ENCODE data around the gene AEBP2.
A peak's percentile ranks its signal among the peaks of the same experiment; 100 is the strongest.
"Not testable (repeated sequence)": the region's sequence is repeated elsewhere in the genome, so short reads cannot be mapped to it uniquely, and the experiment has no call there.

The AEBP2 gene

GRCh38 chr12:19518209-19518608, 78.9 kb downstream of the AEBP2 start:
- peak; percentile 21 for FAIRE-seq

DNA sequence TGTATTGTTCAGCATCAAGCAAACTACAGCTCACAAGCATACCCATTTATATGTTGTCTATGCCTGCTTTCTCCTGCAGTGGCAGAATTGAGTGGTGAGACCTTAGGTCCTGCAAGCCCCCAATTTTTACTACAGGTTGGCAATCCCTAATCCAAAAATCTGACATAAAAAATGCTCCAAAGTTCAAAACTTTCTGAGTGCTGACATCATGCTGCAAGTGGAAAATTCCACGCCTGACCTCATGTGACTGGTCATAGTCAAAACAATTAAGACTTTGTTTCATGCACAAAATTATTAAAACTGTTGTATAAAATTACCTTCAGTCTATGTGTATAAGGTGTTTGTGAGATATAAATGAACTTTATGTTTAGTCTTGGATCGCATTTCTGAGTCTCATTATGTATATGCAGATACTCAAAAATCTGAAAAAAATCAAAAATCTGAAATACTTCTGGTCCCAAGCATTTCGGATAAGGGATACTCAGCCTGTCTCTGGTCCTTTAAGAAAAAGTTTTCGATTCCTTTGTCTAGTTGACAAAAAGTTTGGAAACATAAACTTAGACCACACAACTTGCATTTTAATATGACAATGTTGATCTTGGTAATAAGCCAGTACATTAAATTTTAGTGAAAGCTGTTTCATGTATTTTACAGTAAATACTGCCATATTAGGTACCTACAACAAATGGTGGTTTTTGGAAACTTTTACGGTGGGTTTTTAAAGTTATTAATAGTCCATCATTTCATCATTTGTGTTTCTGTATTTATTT, 81.5 kb downstream of the AEBP2 start:
- FAIRE-seq, result no peak

GRCh38 chr12:19525274-19525673, 86.0 kb downstream of the AEBP2 start:
- no peak for FAIRE-seq

DNA sequence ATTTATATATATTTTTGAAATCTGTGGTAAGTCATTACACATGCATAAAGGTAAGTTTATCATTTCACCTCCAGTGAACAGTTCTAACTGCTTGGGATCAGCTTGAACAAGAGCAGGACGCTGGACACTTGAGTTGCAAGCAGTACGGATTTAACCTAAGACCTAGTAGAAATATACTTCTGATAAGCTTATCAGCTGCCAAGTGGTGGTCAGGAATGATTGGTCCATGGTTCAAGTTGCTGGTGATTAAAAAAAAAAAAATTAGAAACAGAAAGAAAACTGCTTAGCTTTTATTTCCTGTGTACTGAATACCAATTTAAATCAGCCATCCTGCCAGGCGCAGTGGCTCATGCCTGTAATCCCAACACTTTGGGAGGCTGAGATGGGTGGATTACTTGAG, 88.6 kb downstream of the AEBP2 start:
- FAIRE-seq, result no peak

- FAIRE-seq, result no peak
These were observed 89.5 kb downstream of the AEBP2 start for GRCh38 chr12:19528750-19529149.

- no peak for FAIRE-seq
These were observed 90.8 kb downstream of the AEBP2 start for GRCh38 chr12:19529951-19530636.

- no peak for FAIRE-seq
These were observed 91.3 kb downstream of the AEBP2 start for GRCh38 chr12:19530637-19531023.

DNA sequence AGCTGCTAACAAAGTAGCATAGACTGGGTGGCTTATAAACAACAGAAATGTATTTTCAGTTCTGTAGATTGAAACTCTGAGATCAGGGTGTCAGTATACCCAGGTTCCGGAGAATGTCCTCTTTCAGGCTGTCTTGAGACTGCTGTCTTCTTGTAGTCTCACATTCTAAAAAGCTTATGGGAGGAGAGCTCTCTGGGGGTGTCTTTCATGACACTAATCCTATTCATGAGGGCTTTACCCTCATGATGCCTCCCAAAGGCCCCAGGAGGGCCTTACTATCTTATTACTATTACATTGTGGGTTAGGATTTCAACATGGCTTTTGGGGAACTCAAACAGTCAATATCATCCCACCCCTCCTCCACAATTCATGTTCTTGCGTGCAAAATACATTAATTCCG, 94.3 kb downstream of the AEBP2 start:
- no peak for FAIRE-seq

GRCh38 chr12:19539071-19539470, 99.8 kb downstream of the AEBP2 start:
- no peak for FAIRE-seq

DNA sequence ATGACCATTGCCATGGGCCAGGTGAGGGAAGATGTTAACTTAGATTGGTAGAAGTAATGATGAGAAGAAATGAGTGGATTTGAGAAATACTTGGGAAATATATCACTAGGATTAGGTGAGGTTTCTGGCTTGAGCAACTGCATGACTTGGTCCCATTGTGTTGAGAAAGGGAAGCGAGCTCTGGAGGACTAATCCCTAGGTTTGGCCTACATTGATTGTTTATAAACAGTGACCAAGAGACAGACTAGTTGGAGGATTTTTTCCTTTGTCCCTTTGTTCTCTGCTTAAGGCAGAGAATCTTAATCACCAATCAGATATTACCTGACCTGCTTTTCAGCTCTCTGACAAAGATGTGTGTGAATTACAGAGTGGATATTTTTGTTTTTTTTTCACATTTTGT, 100.5 kb downstream of the AEBP2 start:
- FAIRE-seq, result no peak

DNA sequence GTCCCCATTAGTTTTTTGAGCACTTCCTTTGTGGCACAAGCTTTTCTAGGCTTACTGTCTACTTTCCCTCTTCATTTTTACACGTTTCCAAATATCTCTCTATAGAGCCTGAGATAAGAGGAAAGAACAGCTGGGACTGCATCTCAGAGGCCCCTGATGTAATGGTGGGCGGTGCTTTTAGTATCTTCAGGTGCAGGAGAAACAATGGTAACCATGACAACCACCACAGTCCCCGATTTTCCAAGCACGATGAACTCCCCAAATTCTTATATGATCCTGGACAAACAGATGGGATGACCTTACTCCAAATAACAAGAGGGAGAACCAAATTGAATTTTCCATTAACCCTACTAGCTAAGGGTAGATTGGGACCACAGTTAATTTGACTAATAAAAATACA, 103.3 kb downstream of the AEBP2 start:
- no peak for FAIRE-seq

GRCh38 chr12:19544353-19544752, 105.1 kb downstream of the AEBP2 start:
- FAIRE-seq, result no peak

GRCh38 chr12:19545301-19545700, 106.0 kb downstream of the AEBP2 start:
- FAIRE-seq, result no peak

DNA sequence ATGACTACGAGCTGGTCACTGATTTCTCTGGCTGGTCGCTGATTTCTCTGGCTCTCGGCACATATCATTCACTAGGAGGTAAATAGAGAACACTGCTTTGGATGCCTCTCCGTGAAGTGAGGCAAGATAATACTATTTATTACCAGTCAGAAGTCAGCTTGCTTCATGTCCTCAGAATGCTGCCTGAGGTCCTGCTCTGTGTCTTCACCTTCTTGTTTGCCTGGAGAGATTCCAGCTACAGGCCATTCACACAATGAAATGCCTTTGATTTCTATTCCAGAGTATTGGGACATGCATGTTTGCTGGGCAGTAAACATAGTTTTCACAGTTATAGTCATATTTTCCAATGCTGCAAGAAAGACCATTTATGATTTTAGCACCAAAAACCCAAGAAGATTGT, 106.7 kb downstream of the AEBP2 start:
- FAIRE-seq, result no peak

- no peak for FAIRE-seq
These were observed 107.4 kb downstream of the AEBP2 start for GRCh38 chr12:19546611-19547162.

DNA sequence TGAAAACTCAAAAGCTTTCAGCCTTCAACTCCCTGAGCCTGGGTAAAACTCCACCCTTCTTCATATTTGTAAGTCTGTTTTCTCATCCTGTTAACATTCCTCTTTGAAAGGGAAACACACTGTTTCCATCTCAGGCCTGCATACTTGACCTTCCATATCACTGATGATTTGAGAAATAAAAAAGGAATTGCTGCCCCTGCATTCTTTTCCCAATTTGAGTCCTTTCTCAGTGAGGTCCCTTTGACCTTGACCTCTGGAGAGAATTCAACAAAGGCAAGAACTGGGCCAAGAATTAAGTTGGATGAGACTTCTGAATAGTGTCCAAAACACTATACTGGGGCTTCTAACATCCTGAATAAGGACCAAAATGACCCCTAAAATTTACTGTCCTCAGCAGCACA, 108.0 kb downstream of the AEBP2 start:
- no peak for FAIRE-seq

DNA sequence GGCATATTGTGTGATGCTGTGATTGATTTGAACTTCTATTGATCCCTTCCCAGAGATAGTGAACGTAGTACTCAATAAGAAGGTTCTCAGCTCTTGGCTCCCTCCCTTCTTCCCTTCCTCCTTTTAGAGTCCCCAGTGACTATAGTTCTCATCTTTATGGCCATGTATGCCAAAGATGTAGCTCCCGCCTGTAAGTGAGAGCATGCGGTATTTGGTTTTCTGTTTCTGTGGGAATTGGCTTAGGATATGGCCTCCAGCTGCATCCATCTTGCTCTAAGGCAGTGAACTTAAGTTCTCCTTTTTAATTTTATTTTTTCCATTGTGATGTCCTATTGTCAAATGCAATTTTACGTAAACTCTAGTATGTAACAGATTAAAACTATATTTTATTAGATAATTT, 109.5 kb downstream of the AEBP2 start:
- no peak for FAIRE-seq

- FAIRE-seq, result no peak
These were observed 111.3 kb downstream of the AEBP2 start for GRCh38 chr12:19550626-19551025.

DNA sequence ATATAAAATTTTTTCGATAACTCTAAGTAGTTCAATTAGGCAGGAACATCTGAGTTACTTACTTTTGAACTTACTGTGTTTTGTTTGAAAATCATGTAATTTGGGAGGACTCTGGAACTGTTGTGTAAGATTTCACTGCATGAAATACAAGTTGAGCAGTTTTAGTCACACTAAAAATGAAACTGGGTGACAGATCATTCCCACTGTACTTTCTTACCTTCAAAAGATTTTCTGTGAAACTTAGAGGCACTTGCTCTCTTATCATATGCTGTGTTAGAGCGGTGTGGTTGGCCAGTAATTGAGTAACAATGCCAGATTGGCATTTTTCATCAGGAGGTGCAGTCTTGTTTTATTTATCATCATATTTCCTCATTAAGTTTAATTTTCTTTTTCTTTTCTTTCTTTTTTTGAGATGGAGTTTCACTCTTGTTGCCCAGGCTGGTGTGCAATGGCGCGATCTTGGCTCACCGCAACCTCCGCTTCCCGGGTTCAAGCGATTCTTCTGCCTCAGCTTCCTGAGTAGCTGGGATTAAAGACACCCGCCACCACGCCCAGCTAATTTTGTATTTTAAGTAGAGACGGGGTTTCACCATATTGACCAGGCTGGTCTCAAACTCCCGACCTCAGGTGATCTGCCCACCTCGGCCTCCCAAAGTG, 113.3 kb downstream of the AEBP2 start:
- FAIRE-seq, result not testable (repeated sequence)

GRCh38 chr12:19553175-19553574, 113.9 kb downstream of the AEBP2 start:
- FAIRE-seq, result no peak

DNA sequence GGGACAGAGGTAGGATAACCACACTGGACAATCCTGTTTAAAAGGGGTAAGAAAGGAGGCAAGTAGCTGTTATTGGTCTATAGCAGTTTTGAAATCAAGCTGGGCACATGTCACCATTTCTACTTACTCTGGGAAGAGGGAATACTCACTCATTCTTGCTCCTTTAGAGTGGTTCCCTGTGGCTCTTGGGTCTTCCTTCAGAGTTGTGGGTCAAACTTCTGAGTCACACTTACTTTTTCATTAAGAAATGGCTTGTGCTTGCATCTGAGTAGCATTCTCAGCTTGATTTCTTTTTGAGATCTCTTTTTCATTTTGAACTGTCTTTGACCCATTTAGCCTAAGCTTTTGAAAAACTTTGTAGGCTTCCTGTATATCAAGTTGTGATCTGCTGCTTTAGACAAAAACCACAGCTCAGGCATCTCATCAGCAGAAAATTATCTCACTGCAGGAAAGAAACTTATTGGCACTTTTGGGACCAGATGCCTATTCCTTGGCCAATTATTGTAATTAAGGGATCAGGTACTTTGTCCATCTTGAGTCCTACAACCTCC, 122.2 kb downstream of the AEBP2 start:
- FAIRE-seq, result no peak
